Common myeloid progenitor, CD34-positive (primary cell): ENCODE results near the gene SORD.
A peak's percentile ranks its signal among the peaks of the same experiment; 100 is the strongest.

Experiments used
- CTCF ChIA-PET: fragments of 350-600 bp; sonication (Branson Sonifier 250); formaldehyde crosslinking; loops from one replicate; lab custom pipeline; 2021; ENCODE audit warnings: antibody characterized with exemption; lab: Charles Lee
- POLR2A ChIA-PET: fragments of 350-600 bp; sonication (Branson Sonifier 250); formaldehyde crosslinking; loops from one replicate; lab custom pipeline; 2021; ENCODE audit warnings: antibody characterized with exemption; lab: Charles Lee
- DNase-seq, 3 donors: peaks; one replicate each; pipeline versions ENCODE4 v3.0.0 to v3.0.0-alpha.2; 2013
- H3K27ac ChIP-seq, 2 experiments: 1 replicate in 1 of 2; 2 replicates in 1 of 2; pipeline ENCODE4 v1.7.0; 2013; ENCODE audit warnings: inconsistent platforms in 2 of 2, low read length in 2 of 2, mild to moderate bottlenecking in 2 of 2, low read depth in 1 of 2, moderate library complexity in 1 of 2; ENCODE audit not compliant: severe bottlenecking in 2 of 2, insufficient read depth in 1 of 2, poor library complexity in 1 of 2
- H3K27me3 ChIP-seq, 5 experiments: replicated peaks in 2 of 5; 1 replicate in 3 of 5; 2 replicates in 2 of 5; pipeline versions ENCODE4 v1.6.1 to v1.7.0; 2013; ENCODE audit warnings: low read length in 4 of 5, mild to moderate bottlenecking in 2 of 5, moderate library complexity in 2 of 5, inconsistent platforms in 1 of 5; ENCODE audit not compliant: insufficient read depth in 5 of 5, control insufficient read depth in 4 of 5
- H3K36me3 ChIP-seq, 4 experiments: 1 replicate in 2 of 4; 2 replicates in 2 of 4; pipeline versions ENCODE4 v1.6.1 to v1.7.0; 2013; ENCODE audit warnings: low read length in 3 of 4, control low read depth in 1 of 4, mild to moderate bottlenecking in 1 of 4; ENCODE audit not compliant: control insufficient read depth in 4 of 4, insufficient read depth in 4 of 4
- H3K4me1 ChIP-seq, 4 experiments: 1 replicate in 3 of 4; 2 replicates in 1 of 4; pipeline versions ENCODE4 v1.6.1 to v1.7.1; 2013; ENCODE audit warnings: low read length in 3 of 4, mild to moderate bottlenecking in 3 of 4, control low read depth in 1 of 4, inconsistent platforms in 1 of 4, moderate library complexity in 1 of 4; ENCODE audit not compliant: control insufficient read depth in 4 of 4, insufficient read depth in 4 of 4; ENCODE audit errors: control extremely low read depth in 1 of 4
- H3K4me3 ChIP-seq, 7 experiments: 1 replicate in 4 of 7; 2 replicates in 3 of 7; pipeline versions ENCODE4 v1.5.1 to v1.7.0; 2013; ENCODE audit warnings: mild to moderate bottlenecking in 7 of 7, low read length in 6 of 7, moderate library complexity in 6 of 7, inconsistent platforms in 2 of 7, low read depth in 2 of 7, control low read depth in 1 of 7; ENCODE audit not compliant: insufficient read depth in 4 of 7, control insufficient read depth in 1 of 7; ENCODE audit errors: extremely low read depth in 1 of 7
- H3K9me3 ChIP-seq, 5 experiments: 1 replicate in 4 of 5; 2 replicates in 1 of 5; pipeline versions ENCODE4 v1.6.1 to v1.7.1; 2013; ENCODE audit warnings: low read length in 4 of 5, mild to moderate bottlenecking in 2 of 5, inconsistent platforms in 1 of 5, low read depth in 1 of 5, moderate library complexity in 1 of 5; ENCODE audit not compliant: control insufficient read depth in 4 of 5, insufficient read depth in 2 of 5; ENCODE audit errors: control extremely low read depth in 1 of 5
- WGBS: methylation state at CpG from one replicate; pipeline ENCODE4 v1.1.5; 2013; ENCODE audit not compliant: insufficient coverage; 5-methylcytosine and 5-hydroxymethylcytosine counted together

SORD gene

GRCh38 chr15:45121020-45121419 lies 98.0 kb downstream of the SORD start:
- ChIA-PET POLR2A (no interaction called here), CTCF (interaction anchor here (1.0 to 1.6 kb wide), 5 partner anchors 8 to 14 kb away, joined by 3 to 5 read pairs (median 3); no protein-coding TSS in a partner anchor)
- H3K27me3 ChIP-seq: peaks cover 2 to 62% (median 30%) of the 10 kb centered on the region in 5 experiments
- H3K27ac ChIP-seq: no peak overlapping the region
- H3K4me1 ChIP-seq: peaks cover 0 to 20% (median 11%) of the 10 kb centered on the region in 4 experiments
- no peak overlapping the region for H3K4me3 ChIP-seq
- H3K9me3 ChIP-seq: no peaks in the 10 kb centered on the region
- WGBS: 100% methylated on average over 2 of the region's 3 CpGs
- DNase-seq: no peak
- H3K36me3 ChIP-seq: no peaks in the 10 kb centered on the region

GRCh38 chr15:45121706-45122417 lies 98.9 kb downstream of the SORD start:
- no peaks in the 10 kb centered on the region for H3K36me3 ChIP-seq
- H3K27me3 ChIP-seq: peaks cover 2 to 53% (median 34%) of the 10 kb centered on the region in 5 experiments
- POLR2A ChIA-PET: no interaction called here
- H3K27ac ChIP-seq: no peak overlapping the region
- no peaks in the 10 kb centered on the region for H3K9me3 ChIP-seq
- CTCF ChIA-PET: interaction anchor here (1.0 to 1.7 kb wide), 6 partner anchors 9 to 85 kb away, joined by 3 to 5 read pairs (median 4); no protein-coding TSS in a partner anchor
- no peak overlapping the region for H3K4me3 ChIP-seq
- no peak for DNase-seq
- WGBS: 59% methylated on average over 5 of the region's 9 CpGs
- peaks cover 0 to 12% (median 7%) of the 10 kb centered on the region in 4 experiments for H3K4me1 ChIP-seq

- no peaks in the 10 kb centered on the region for H3K9me3 ChIP-seq
- H3K36me3 ChIP-seq: no peaks in the 10 kb centered on the region
- peaks cover 5 to 52% (median 28%) of the 10 kb centered on the region in 5 experiments for H3K27me3 ChIP-seq
- no peak overlapping the region for H3K27ac ChIP-seq
- ChIA-PET POLR2A (no interaction called here), CTCF (interaction anchor here (1.4 to 1.7 kb wide), 4 partner anchors 21 to 85 kb away, joined by 3 to 4 read pairs (median 4); no protein-coding TSS in a partner anchor)
- H3K4me1 ChIP-seq: peaks cover 0 to 6% (median 3%) of the 10 kb centered on the region in 4 experiments
- no peak overlapping the region for H3K4me3 ChIP-seq
- WGBS: 94% methylated on average over 7 of the region's 7 CpGs
- no peak for DNase-seq
These were observed 99.7 kb downstream of the SORD start for GRCh38 chr15:45122719-45123118.

GRCh38 chr15:45123397-45123796 lies 100.4 kb downstream of the SORD start:
- H3K9me3 ChIP-seq: no peaks in the 10 kb centered on the region
- no peaks in the 10 kb centered on the region for H3K36me3 ChIP-seq
- POLR2A ChIA-PET: no interaction called here
- CTCF ChIA-PET: interaction anchor here (0.8 to 2.3 kb wide), 6 partner anchors 11 to 276 kb away, joined by 3 to 10 read pairs (median 4); no protein-coding TSS in a partner anchor
- H3K4me3 ChIP-seq: no peak overlapping the region
- no peaks in the 10 kb centered on the region for H3K4me1 ChIP-seq
- H3K27ac ChIP-seq: no peak overlapping the region
- H3K27me3 ChIP-seq: peaks cover 7 to 56% (median 29%) of the 10 kb centered on the region in 5 experiments
- no peak for DNase-seq

GRCh38 chr15:45126535-45127158 lies 103.7 kb downstream of the SORD start:
- peaks cover 0 to 10% (median 5%) of the 10 kb centered on the region in 4 experiments for H3K4me1 ChIP-seq
- H3K4me3 ChIP-seq: no peak overlapping the region
- CTCF ChIA-PET: interaction anchor here (0.7 to 1.8 kb wide), 17 partner anchors 8 to 274 kb away, joined by 3 to 7 read pairs (median 4); partner anchors contain the start of genes DUOX2 and DUOXA2
- WGBS: no CpG with 5 or more reads among the region's 2 CpGs
- H3K9me3 ChIP-seq: no peaks in the 10 kb centered on the region
- DNase-seq: peak; percentile 51 to 64 (median 54)
- H3K27ac ChIP-seq: no peak overlapping the region
- H3K36me3 ChIP-seq: no peaks in the 10 kb centered on the region
- POLR2A ChIA-PET: interaction anchor here (0.6 kb wide), 1 partner anchor 338 kb away, joined by 3 read pairs; no protein-coding TSS in a partner anchor
- H3K27me3 ChIP-seq: peaks cover 7 to 81% (median 42%) of the 10 kb centered on the region in 5 experiments
